Thymus (tissue), 11 donors: ENCODE results near the gene LIN28B. TPM values are rescaled to one million over a fixed set of nuclear protein-coding genes. Genes with fewer than 3 reads are reported as not detected.
"Not testable (repeated sequence)": the region's sequence is repeated elsewhere in the genome, so short reads cannot be mapped to it uniquely, and the experiment has no call there.

Source experiments
- DNase-seq, 9 donors: peaks; one replicate each; pipeline ENCODE4 v3.0.0-alpha.2; 2013; ENCODE audit warnings: low spot score in 9 of 9, low read depth in 6 of 9, missing footprints in 1 of 9
- H3K27ac ChIP-seq, 2 donors: one replicate each; pipeline ENCODE4 v1.5.1; 2013; ENCODE audit warnings: control low read depth in 1 of 2, low read depth in 1 of 2, low read length in 1 of 2, mild to moderate bottlenecking in 1 of 2, moderate library complexity in 1 of 2
- H3K27me3 ChIP-seq, 2 donors: one replicate each; pipeline ENCODE4 v1.5.1; 2013; ENCODE audit warnings: low read length in 1 of 2; ENCODE audit not compliant: control insufficient read depth in 2 of 2, insufficient read depth in 1 of 2
- H3K36me3 ChIP-seq, 2 donors: one replicate each; pipeline ENCODE4 v1.5.1; 2013; ENCODE audit warnings: low read length in 1 of 2, mild to moderate bottlenecking in 1 of 2, moderate library complexity in 1 of 2; ENCODE audit not compliant: control insufficient read depth in 2 of 2, insufficient read depth in 2 of 2
- H3K4me1 ChIP-seq, 2 donors: one replicate each; pipeline ENCODE4 v1.5.1; 2013; ENCODE audit warnings: low read length in 2 of 2; ENCODE audit not compliant: control insufficient read depth in 2 of 2, insufficient read depth in 2 of 2
- H3K4me3 ChIP-seq, 2 donors: one replicate each; pipeline ENCODE4 v1.5.1; 2013; ENCODE audit warnings: low read length in 2 of 2, control low read depth in 1 of 2, mild to moderate bottlenecking in 1 of 2
- H3K9me3 ChIP-seq, 2 donors: one replicate each; pipeline ENCODE4 v1.5.1; 2013; ENCODE audit warnings: low read length in 1 of 2, mild to moderate bottlenecking in 1 of 2; ENCODE audit not compliant: control insufficient read depth in 2 of 2, insufficient read depth in 1 of 2
- WGBS: extraction: QIAGEN DNeasy Blood & Tissue Kit; methylation state at CpG from one replicate; pipeline ENCODE4 v1.1.7; 2013; 5-methylcytosine and 5-hydroxymethylcytosine counted together
- polyA plus RNA-seq: library from polyadenylated mRNA; stranded (reverse); fragments of 200-250 nt; gene quantifications from one replicate; pipeline ENCODE4 v1.2.3, GENCODE V29; 2013
- total RNA-seq: library from RNA; stranded (reverse); fragments of 120-200 nt; gene quantifications from one replicate; pipeline ENCODE4 v1.2.4, GENCODE V29; 2013
- donor health status: healthy.

Gene LIN28B
- total and polyA plus RNA-seq, 2 donors = 0.02 to 5.1 TPM

DNA sequence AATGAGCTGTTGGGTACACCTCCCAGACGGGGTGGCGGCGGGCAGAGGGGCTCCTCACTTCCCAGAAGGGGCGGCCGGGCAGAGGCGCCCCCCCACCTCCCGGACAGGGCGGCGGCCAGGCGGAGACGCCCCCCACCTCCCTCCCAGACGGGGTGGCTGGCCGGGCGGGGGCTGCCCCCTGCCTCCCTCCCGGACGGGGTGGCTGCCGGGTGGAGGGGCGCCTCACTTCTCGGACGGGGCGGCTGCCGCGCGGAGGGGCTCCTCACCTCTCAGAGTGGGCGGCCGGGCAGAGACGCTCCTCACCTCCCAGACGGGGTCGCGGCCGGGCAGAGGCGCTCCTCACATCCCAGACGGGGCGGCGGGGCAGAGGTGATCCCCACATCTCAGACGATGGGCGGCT lies 34.2 kb downstream of the LIN28B start:
- WGBS = 96% methylated on average over 37 of the region's 37 CpGs

DNA sequence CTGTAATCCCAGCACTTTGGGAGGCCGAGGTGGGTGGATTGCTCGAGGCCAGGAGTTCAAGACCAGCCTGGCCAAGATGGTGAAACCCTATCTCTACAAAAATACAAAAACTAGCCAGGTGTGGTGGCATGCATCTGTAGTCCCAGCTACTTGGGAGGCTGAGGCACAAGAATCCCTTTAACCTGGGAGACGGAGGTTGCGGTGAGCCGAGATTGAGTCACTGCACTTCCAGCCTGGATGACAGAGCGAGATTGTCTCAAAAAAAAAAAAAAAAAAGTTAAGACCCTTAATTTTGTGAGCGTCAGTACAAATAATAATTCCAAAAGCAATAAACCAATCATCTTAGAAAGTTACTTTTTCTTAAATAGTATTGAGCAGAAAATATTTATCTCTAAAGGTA lies 36.7 kb downstream of the LIN28B start:
- not testable (repeated sequence) for H3K4me1 ChIP-seq, H3K9me3 ChIP-seq, H3K4me3 ChIP-seq, H3K27ac ChIP-seq, H3K27me3 ChIP-seq, H3K36me3 ChIP-seq, DNase-seq
- 95% methylated on average over 7 of the region's 7 CpGs for WGBS

More for the DNA sequence above, 34.2 kb downstream of the LIN28B start:
- H3K9me3 ChIP-seq, H3K27me3 ChIP-seq, H3K4me1 ChIP-seq, DNase-seq, H3K36me3 ChIP-seq, H3K4me3 ChIP-seq, H3K27ac ChIP-seq: not testable (repeated sequence)

GRCh38 chr6:104995989-104996617 lies 39.2 kb downstream of the LIN28B start:
- no peaks in the 10 kb centered on the region for H3K4me1 ChIP-seq
- H3K27me3 ChIP-seq = no peaks in the 10 kb centered on the region
- no peaks in the 10 kb centered on the region for H3K9me3 ChIP-seq
- no peaks in the 10 kb centered on the region for H3K36me3 ChIP-seq
- no peak for DNase-seq
- 95% methylated on average over 2 of the region's 2 CpGs for WGBS
- no peak overlapping the region for H3K27ac ChIP-seq
- H3K4me3 ChIP-seq = no peak overlapping the region

- 90% methylated on average over 1 of the region's 1 CpG for WGBS
- Histone ChIP-seq H3K4me1 (no peaks in the 10 kb centered on the region), H3K27ac (no peak overlapping the region), H3K9me3 (no peaks in the 10 kb centered on the region), H3K36me3 (no peaks in the 10 kb centered on the region), H3K27me3 (no peaks in the 10 kb centered on the region), H3K4me3 (no peak overlapping the region)
- DNase-seq = no peak
Measured at GRCh38 chr6:105001063-105001462, 44.2 kb downstream of the LIN28B start.

GRCh38 chr6:105001906-105002305 lies 45.0 kb downstream of the LIN28B start:
- 90% methylated on average over 1 of the region's 1 CpG for WGBS
- H3K27me3 ChIP-seq = no peaks in the 10 kb centered on the region

DNA sequence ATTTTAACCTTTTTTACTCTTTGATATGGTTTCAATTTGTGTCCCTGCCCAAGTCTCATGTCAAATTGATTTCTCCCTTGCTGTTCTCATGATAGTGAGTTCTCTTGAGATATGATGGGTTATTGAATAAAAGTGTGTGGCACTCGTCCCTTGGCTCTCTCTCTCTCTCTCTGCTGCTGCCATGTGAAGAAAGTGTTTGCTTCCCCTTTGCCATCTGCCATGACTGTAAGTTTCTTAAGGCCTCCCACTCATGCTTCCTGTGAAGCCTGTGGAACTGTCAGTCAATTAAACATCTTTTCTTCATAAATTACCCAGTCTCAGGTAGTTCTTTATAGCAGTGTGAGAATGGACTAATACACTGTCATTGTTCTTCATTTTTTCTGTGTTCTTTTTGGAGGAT lies 48.5 kb downstream of the LIN28B start:
- H3K36me3 ChIP-seq = no peaks in the 10 kb centered on the region
- H3K27ac ChIP-seq = no peak overlapping the region
- no peaks in the 10 kb centered on the region for H3K9me3 ChIP-seq
- no peak for DNase-seq
- H3K4me3 ChIP-seq = no peak overlapping the region
- 36% methylated on average over 1 of the region's 1 CpG for WGBS
- no peaks in the 10 kb centered on the region for H3K4me1 ChIP-seq
- no peaks in the 10 kb centered on the region for H3K27me3 ChIP-seq

More at GRCh38 chr6:105001906-105002305, 45.0 kb downstream of the LIN28B start:
- DNase-seq = no peak
- H3K27ac ChIP-seq = no peak overlapping the region
- H3K4me3 ChIP-seq = no peak overlapping the region
- no peaks in the 10 kb centered on the region for H3K36me3 ChIP-seq
- no peaks in the 10 kb centered on the region for H3K9me3 ChIP-seq
- no peaks in the 10 kb centered on the region for H3K4me1 ChIP-seq

DNA sequence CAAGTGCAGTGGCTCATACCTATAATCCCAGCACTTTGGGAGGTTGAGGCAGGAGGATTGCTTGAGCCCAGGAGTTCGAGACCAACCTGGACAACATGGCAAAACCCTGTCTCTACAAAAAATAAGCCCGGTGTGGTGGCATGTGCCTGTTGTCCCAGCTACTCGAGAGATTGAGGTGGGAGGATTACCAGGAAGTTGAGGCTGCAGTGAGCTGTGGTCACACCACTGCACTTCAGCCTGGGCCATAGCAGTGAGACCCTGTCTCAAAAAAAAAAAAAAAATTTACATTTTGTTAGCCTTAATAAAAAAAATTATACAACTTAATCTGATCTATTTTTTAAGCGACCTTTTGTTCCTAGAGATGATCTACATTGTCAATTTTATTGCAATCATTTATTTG lies 56.6 kb downstream of the LIN28B start:
- H3K4me1 ChIP-seq, DNase-seq: not testable (repeated sequence)

DNA sequence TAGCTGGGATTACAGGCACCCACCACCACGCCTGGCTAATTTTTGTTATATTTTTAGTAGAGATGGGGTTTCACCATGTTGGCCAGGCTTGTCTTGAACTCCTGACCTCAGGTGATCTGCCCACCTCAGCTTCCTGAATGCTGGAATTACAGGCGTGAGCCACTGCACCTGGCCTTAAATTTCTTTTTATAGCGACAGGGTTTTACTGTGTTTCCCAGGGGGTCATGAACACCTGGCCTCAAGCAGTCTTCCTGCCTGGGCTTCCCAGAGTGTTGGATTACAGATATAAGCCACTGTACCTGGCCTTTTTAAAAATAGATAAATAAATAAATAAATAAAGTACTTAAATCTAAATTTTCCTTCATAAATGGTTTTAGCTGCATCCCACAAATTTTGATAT lies 57.5 kb downstream of the LIN28B start:
- Histone ChIP-seq H3K36me3 (no peaks in the 10 kb centered on the region), H3K27me3 (no peaks in the 10 kb centered on the region), H3K4me1 (no peaks in the 10 kb centered on the region), H3K9me3 (no peaks in the 10 kb centered on the region), H3K27ac (no peak overlapping the region), H3K4me3 (no peak overlapping the region)
- DNase-seq = no peak
- 78% methylated on average over 3 of the region's 3 CpGs for WGBS

More for the DNA sequence above, 56.6 kb downstream of the LIN28B start:
- 88% methylated on average over 4 of the region's 4 CpGs for WGBS
- not testable (repeated sequence) for H3K27ac ChIP-seq, H3K9me3 ChIP-seq, H3K4me3 ChIP-seq, H3K36me3 ChIP-seq, H3K27me3 ChIP-seq

DNA sequence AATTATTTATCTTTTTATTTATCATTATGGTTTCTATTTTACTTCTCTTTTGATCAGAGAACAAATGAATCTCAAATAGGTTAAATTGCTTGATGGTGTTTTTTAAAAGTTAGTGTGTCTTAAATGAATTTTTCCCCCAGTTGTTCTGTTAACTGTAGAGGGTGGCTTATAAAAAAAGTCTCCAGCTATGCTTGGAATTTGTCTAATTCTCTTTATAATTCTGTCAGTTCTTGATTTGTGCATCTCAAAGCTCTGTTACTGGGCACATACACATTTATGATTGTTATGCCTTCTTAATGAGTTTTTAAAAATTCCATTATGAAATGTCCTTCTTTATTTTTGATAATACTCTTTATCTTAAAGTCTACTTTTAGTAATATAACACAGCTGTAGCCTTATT lies 58.0 kb downstream of the LIN28B start:
- no peak for DNase-seq
- Histone ChIP-seq H3K36me3 (no peaks in the 10 kb centered on the region), H3K9me3 (no peaks in the 10 kb centered on the region), H3K27me3 (no peaks in the 10 kb centered on the region), H3K4me3 (no peak overlapping the region), H3K27ac (no peak overlapping the region), H3K4me1 (no peaks in the 10 kb centered on the region)

DNA sequence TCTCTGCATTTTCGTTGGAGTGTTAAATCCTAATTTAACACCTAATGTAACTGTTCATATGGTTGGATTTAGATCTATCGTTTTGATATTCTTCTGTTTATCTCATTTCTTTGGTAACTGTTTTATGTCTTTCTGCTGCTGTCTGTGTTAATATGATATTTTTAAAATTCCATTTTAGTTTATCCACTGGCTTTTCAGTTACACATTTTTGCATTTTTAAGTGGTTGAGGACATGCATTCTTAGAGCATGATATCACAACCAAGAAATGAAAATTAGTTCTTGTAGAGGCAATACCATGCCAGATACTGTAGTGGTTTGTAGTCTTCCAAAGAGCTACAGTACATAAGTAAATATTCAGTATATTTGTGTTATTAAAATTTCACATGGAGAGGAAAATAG lies 58.6 kb downstream of the LIN28B start:
- DNase-seq = no peak
- 93% methylated on average over 2 of the region's 2 CpGs for WGBS
- H3K9me3 ChIP-seq = no peaks in the 10 kb centered on the region

More for the DNA sequence above, 58.6 kb downstream of the LIN28B start:
- Histone ChIP-seq H3K4me3 (no peak overlapping the region), H3K27ac (no peak overlapping the region), H3K4me1 (no peaks in the 10 kb centered on the region), H3K36me3 (no peaks in the 10 kb centered on the region), H3K27me3 (no peaks in the 10 kb centered on the region)
